GM21423 (cell line): ENCODE data around the gene ZXDC.

Experiments used
- ATAC-seq: cut with Tn5 transposase; IDR thresholded peaks from one replicate; pipeline ENCODE4 v1.9.1; 2021; ENCODE audit warnings: mild to moderate bottlenecking, moderate library complexity; ENCODE audit not compliant: unreplicated experiment

Gene ZXDC

DNA sequence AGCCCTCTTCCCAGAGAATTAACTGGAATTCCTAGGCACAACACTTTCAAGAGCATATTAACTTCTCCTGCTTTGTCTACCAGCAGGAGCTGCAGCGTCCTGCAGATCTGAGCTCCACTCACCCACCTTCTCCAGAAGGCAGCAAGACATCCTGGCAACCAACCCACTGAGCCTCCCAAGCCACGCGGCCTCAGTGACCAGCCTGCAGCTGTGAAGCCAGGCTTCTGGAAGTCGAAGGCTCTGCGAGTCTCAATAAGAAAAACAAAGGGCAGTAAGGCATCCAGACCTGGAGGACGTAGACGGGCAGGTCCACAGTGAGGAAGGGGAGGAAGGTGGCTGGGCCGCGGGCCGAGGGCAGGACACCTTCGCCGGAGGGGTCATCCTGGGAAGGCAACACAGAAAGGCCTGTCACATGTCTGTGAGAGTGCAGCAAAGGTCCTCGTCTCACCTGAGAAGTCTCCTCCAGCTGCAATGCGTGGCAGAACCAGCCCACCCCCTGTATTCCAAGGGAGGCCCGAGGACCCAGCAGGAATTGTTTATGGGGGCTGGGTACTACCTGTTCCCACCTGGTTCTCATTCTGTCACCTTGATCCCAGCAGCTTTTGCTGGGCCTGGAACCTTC lies 36.2 kb downstream of the ZXDC start:
- no peak for ATAC-seq

DNA sequence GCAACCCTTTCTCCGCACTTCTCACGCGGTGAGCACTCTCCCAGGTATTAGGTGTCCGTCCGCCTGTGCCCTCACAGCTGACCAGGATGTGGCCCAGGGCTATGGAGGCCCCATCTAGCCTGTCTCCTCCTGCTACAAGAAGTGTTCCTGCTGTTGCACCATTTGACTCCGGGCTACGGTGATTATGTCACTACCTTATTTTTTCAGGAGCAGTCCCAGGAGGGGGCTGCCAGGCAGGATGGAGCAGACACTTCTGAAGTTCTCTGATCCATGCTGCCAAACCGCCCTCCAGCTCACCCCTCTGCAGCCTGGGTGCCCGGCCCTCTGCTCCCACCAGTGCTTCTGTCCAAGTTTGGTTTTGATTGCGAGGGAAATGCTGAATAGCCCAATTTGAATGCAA lies 36.9 kb downstream of the ZXDC start:
- no peak for ATAC-seq

DNA sequence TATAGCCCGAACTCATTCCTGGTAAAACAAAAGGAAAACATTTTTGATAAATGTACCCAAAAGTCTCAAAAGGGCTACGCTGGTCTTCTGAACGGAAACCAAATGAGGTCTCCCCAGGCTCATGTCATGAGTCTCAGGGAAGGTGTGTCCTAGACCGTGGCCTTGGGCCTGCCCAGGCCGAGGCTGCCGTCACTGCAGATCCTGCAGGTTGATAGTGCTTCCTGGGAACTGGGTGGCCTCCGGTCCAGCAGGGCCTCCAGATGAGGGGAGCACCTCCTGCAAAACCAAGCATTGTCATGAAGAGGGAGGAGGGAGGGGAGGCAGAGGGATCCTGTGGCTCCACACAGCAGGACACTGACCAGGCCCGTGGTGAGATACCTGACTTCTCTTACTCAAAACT lies 37.5 kb downstream of the ZXDC start:
- ATAC-seq: no peak

DNA sequence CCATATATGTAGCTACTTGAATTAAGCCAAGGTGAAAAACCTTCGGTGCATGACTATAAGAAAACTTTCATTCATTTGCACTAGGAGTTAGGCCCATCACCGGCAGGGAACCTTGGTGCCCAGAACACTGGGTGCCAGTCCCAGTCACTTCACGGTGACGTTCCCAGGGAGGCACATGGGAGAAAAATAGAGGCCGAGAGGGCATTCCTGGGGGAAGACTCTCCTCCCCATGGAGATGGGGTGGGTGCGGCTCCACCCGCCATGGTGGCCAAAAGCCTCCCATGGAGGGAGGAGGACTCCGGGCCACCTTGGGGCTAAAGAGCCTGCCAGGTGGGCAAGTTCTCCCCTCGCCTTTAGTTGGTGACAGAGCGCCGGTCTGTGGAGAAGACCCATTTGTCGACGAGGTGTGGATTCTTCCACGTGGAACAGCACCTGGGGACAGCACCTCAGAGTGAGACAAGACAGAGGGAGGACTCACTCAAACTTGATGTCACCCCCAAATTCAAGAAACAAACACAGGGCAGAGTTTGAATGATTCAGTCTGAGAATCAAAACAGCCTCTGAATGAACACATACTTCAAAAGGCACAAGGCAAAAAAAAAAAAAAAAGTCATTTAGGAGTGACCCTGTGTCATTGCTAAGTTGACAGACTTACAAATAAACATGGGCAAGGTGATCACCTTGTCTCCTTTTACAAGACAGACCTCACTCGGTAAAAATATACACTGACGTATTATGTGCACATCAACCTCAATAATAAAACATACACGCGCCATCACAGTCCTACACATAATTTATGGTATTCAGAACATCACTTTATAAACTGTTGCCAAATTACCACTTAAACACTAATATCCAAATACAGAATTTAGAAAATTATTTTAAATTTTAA lies 38.6 kb downstream of the ZXDC start:
- no peak for ATAC-seq

DNA sequence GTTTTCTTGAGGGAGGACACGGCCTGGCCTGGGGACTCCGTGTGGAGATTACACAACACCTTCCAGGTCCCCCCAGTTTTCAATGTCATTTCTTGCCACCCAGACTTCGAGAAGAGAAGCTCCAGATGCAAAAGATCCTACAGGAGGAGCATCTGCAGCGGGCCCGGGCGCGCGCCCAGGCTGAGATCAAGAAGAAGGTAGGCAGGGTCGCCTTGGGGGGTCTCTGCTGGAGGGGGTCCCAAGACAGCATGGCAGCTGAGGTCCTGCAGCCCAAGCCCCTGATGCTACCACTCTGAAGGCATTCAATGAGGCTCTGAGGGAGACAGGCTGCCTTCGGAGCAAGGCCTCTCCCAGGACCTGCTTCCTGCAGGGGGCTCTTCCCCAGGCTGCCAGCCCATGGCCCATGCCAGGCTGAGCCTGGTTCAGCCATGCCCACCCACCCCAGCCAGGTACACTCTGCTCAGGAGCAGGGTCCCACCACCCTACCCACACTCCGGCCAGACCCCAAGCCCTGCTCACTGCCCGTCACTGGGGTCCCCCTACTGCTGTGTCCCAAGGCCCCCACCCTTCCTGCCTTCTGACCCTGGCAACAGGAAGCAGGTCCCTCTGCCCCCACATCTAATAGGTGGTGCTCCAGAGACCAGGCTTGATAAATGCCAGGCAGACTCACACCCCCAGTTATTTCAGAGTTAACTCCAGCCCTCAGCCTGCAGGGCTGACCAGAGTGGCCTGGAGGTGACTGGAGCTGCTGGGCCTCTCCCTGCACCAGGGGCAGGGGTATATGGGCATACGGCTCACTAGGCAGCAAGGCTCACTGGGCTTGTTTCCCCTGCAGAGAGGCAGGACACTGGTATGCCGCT lies 40.0 kb downstream of the ZXDC start:
- no peak for ATAC-seq

DNA sequence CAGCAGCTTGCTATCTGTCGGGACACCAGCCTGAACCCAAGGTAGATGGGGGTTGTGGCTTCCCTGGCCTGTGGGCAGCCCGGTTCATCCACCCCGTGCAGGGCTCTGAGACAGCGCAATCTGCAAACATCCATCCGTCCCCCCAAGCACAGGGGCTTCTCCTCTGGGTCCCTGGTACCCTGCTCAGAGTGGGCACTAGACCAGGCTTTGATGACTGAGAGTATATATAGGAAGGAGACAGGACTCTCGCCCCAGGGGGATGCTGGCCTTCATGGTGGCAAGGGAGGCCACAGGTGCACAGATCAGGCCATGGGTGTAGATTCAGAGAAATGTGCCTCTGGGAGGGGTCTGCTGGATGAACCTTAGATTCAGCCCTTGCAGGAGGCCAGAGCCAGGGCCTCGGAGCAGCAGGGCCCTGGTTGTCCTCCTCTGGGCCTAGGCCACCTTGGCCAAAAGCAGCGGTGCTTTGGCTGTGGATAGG lies 40.7 kb downstream of the ZXDC start:
- ATAC-seq: no peak

DNA sequence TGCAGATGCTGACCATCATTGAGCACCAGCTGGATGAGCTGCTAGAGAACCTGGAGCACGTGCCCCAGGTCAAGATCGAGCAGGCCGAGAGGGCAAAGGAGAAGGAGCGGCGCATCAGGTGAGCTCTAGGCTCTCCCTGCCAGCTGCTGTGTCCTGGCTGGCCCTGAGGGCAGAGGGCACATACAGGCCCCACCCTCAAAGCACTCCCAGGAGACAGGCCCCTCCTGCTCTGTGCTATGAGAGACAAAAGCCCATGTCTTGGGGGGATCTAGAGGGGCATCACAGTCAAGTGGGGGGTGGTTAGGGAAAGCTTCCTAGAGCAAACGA lies 41.5 kb downstream of the ZXDC start:
- ATAC-seq: no peak

DNA sequence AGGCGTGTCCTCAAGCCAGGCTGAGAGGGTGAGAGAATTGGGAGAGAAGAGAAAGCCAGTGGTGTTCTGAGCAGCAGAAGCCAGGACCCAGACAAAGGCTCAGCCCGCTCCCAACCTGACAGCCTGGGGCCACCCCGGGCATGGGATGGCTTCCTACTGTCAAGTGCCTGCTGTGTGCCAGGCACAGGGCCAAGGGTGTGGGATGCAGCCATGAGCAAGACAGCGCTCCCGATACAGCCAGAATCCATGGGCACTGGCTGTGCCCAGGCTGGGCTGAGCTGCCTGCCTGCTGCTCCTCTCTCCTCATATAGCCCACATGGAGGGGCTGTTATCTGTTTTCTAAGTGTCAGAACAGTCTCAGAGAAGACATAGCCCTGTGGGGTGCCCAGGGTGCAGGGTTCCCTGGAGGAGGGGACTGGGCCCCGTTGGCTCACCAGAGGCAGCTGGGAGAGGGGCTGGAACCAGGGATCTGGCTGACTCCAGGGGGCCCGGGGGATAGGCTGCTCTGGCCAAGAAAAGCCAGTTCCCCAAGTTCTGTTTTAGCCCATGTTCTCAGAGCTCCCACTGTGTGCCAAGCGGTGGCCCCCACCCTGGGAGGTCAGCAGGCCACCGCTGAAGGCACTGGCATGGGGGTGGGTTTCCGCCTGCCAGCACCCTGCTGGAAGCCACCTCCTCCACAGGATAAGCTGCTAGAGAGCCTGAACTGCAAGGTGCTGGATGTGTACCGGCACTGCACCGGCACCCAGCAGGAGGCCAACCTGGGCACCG lies 42.0 kb downstream of the ZXDC start:
- no peak for ATAC-seq

DNA sequence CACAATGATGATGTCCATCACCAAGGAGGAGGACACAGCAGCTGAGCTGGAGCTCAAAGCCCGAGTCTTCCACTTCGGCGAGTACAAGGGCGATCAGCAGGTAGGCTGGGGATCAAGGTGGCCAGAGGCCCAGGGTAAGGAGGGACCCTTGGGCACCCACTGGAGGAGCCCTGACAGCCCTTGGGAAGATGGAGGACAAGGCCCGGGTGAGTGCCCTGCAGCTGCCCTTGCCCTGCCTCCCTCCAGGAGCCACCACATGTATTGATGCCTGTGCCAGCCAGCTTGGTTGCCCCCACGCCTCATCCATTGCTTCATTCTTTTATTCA lies 42.6 kb downstream of the ZXDC start:
- no peak for ATAC-seq

DNA sequence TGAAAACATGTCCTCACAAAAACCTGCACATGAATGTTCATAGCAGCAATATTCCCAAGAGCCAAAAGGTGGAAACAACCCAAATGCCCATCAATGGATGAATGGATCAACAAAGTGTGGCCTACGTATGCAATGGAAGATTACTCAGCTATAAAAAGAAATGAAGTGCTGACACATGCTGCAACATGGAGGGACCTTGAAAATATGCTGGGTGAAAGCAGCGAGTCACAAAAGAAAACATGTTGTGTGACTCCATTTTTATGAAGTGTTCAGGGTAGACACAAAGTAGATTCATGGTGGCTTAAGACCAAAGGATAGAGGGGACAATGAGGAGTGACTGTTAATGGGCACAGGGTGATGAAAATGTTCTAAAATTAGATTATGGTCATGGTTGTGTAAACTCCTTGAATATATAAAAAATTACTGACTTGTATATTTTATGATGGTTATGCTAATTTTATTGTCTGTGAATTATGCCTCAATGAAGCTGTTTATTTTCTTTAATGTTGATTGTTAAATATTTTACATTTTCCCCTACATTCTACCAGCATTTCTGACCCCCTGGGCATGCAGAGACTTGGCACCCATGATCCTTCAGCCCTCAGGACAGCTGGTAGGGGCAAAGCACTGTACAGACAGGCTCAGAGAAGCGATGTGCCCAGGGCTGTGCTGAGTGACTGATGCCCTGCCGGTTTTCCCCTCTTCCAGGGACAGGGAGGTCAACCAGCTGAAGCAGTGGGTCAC lies 43.2 kb downstream of the ZXDC start:
- ATAC-seq: no peak

DNA sequence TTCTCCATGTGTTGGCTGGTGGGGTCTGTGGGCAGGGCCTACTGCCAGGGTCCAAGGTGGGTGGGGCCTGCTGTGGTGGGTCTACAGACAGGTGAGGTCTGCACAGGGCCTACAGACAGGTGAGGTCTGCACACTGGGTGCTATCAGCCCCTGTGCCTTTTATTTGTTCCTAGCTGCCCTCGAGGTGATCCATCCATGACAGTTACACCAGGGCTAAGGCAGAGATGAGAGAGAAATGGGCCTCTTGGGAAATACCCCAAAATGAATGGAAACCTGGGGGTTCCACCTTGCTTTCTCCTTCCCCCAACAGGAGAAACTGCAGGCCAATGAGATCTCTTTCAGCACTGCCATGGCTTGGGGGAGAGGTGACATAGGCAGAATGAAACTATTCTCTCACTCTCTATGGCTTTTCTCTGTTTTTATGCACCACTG lies 44.6 kb downstream of the ZXDC start:
- ATAC-seq: peak; percentile 63

DNA sequence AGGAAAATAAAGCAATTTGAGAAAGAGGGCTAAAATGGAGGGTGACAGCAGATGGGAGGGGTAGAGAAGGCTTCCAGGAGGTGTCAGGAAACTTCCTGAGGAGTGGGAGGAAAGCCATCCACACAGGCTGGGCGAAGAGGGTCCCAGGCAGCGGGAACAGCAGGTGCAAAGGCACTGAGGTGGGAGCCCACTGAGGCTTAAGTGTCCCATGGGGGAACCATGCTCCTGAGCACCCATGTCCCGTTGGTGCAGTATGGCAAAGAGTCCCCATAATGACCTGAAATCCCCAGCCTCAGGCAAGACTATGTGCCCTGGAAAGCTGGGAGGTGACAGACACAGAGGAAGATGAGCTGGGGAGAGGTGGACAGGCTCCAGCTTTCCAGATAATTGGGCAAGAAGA lies 50.9 kb downstream of the ZXDC start:
- ATAC-seq: no peak

DNA sequence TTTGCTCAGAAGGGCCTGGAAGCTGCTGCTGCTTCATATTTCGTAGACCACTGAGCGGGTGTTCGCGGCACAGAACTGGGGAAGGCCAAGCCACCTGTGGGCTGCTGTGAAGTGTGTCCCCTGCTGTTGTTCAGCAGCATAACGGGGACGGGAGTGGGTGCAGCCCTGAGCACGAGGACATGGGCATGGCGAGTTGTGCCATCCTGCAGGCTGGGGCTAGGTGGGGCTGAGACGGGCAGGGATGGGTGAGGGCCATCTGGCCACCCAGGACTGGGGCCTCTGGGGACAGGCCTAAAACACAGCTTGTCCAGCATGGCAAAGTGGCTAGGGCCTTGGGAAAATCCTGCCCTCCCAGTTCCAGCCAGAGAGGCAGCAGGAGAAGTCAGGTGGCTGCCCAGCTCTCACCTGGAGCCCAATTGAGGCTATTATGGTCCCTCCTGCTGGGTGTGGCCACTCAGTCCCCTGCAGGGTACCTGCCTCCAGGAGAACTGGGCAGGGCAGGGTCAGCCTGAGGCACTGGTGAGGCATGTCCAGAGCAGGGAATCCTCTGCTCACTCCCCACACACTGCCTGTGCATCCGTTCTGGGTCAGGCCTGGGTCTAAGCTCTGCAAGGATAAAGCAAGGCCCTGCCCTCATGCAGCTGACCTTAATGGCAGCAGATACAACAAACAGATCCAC lies 51.5 kb downstream of the ZXDC start:
- ATAC-seq: no peak

DNA sequence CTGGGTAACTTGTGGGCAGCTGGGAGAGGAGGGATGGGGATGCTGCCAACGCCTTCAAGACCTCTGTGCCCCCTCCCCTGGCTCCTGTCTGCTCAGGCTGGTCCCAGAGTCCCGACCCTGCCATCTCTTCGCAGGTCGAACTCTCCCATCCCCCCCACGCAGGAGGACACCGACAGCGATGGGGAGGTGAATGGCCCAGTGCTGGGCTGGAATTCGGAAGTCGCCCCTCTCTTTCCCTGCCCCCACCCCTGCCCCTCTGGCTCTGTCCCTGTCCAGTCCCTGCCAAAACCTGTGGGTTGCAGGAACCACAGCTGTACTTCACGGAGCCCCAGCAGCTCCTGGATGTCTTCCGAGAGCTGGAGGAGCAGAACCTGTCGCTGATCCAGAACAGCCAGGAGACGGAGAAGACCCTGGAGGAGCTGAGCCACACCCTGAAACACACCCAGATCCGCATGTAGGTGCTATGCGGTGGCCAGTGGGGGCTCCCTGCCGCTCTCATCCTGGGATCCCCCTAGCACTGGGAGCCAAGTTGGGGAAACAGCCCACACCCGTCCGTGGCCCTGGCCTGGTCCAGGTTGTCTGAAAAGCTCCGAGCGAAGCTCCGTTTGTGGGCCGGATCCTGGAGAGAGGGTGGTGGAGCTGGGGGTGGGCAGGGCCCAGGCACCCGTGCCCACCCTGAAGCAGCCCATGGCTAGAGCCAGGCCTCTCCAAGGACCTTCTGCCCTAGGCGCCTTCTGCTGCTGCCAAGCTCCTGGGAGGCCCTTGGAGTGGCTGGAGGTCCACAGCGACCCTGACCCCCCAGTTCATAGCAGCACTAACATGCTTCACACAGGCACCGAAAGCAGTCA lies 52.3 kb downstream of the ZXDC start:
- ATAC-seq: no peak

DNA sequence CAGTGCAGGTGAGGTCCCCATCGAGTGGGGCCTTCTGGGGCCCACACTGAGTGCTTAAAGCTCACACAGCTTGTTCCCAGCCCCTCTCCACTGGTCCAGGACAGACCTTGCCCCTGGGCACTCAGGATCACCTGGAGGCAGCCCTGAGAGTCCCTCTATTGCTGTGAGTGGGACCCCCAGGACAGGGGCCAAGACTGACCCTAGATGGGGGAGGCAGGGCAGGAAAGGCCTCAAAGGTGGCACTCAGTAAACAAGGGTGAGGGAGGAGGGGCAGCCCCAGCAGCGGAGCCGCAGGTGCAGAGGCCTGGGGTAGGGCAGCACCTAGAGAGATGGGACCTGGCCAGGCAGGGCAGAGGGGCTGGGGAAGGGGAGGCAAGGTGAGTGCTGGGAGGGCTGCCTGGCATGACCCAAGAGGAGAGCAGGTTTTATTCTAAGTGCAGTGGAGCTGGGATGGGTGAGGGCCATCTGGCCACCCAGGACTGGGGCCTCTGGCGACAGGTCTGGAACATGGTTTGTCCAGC lies 53.1 kb downstream of the ZXDC start:
- no peak for ATAC-seq

DNA sequence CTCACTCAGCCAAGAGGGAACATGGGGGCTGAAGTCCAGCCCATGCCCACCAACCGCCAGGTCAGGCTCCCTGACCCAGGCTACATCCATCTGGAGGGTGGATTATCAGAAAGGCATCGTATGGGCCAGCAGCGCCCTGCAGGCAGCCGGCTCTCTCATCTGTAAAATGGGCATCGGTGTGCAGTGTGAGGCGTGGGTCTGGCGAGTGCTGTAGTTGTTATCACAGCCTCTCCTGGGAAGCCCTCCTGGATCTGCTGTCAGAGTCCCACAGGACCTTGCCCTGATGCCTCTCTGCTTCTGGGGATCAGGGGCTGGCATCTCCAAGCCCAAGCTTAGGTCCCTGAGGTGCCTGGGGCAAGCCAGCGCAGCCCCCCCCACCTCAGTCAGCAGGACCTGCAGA lies 53.6 kb downstream of the ZXDC start:
- no peak for ATAC-seq

DNA sequence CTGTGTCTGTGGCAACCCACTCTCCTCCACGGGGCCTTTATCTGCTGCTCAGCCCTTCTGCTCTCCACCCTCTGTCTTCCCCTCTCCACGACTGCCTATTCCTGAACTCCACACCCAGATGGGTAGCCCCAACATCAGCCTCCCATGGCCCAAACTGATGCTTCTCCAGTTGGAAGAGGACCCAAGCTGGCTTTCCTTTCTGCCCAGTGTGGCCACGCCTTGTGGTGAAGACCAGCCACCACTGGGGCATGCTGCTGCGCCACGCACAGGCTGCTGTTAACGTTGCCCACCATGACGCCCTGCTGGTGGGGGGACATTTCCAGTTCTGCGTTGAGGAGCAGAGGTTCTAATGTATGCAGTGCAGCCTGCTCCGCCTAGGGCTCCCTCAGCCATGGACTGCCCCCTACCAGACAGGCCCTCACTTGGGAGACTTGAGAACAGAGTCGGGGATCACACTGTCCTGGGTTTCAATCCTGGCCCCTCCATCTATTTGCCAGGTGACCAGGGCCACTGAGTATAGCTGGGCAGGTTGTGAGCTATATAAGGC lies 54.0 kb downstream of the ZXDC start:
- ATAC-seq: no peak
